ENCODE measurements around the gene DSCAM.
"Not testable (repeated sequence)": the region's sequence is repeated elsewhere in the genome, so short reads cannot be mapped to it uniquely, and the experiment has no call there.

DSCAM gene

DNA sequence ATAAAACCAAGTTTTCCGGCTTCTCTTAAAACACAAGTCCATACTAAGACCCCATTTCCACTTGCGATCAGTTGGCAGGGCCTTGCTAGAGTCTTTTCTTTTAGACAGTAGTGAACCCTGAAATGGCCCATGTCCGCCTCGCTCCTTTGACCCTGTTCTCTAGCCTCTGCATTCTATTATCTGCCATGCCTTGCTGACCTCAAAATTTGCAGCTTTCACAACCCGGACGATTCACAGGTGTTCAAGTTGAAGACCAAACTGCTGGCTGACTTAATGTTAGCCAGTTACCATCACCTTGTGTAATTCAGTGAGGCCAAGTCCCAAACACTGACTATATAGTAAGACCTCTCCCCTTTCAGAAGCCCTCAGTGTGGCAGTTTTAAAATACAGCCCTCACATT is 805.5 kb downstream of the DSCAM start:
- TF ChIP-seq, protein P1, sequence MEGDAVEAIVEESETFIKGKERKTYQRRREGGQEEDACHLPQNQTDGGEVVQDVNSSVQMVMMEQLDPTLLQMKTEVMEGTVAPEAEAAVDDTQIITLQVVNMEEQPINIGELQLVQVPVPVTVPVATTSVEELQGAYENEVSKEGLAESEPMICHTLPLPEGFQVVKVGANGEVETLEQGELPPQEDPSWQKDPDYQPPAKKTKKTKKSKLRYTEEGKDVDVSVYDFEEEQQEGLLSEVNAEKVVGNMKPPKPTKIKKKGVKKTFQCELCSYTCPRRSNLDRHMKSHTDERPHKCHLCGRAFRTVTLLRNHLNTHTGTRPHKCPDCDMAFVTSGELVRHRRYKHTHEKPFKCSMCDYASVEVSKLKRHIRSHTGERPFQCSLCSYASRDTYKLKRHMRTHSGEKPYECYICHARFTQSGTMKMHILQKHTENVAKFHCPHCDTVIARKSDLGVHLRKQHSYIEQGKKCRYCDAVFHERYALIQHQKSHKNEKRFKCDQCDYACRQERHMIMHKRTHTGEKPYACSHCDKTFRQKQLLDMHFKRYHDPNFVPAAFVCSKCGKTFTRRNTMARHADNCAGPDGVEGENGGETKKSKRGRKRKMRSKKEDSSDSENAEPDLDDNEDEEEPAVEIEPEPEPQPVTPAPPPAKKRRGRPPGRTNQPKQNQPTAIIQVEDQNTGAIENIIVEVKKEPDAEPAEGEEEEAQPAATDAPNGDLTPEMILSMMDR (conservative IDR thresholded peaks at IDR 0.05; ENCODE audit: low read depth, low read length): no peak
- H3K4me3 ChIP-seq (ENCODE audit: low read depth, low read length): no peak overlapping the region
- no peak for DNase-seq (ENCODE audit: low read depth)

- H3K4me3 ChIP-seq (ENCODE audit: low read depth, low read length); DNase-seq (ENCODE audit: low read depth): not testable (repeated sequence)
Observed at GRCh38 chr21:40033156-40033782, 813.7 kb downstream of the DSCAM start.

DNA sequence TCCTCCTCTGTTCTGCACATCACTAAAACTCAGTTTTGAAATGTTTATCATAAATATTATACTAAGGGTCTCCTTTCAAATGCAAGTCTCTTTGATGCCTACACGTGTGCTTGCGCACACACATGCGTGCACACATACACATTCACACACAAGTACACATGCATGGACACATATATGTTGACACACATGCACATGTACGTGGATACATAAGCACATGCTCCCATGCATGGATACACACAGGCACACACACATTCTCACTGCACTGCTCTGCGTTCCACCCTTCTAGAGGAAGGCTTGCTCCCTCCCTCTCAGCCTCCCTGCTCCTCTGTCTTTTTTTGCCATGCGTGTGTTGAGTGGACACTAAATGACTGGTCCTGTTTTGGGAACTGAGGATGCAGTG is 817.1 kb downstream of the DSCAM start:
- no peak overlapping the region for H3K4me3 ChIP-seq (ENCODE audit: low read depth, low read length)
- DNase-seq (ENCODE audit: low read depth): no peak
- TF ChIP-seq, protein P1 (conservative IDR thresholded peaks at IDR 0.05; ENCODE audit: low read depth, low read length): no peak

DNA sequence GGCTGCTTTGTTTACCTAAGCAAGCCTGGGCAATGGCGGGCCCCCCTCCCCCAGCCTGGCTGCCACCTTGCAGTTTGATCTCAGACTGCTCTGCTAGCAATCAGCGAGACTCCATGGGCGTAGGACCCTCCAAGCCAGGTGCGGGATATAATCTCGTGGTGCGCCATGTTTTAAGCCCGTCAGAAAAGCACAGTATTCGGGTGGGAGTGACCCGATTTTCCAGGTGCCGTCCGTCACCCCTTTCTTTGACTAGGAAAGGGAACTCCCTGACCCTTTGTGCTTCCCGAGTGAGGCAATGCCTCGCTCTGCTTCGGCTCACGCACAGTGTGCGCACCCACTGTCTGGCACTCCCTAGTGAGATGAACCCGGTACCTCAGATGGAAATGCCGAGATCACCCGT is 818.6 kb downstream of the DSCAM start:
- not testable (repeated sequence) for H3K4me3 ChIP-seq (ENCODE audit: low read depth, low read length); DNase-seq (ENCODE audit: low read depth)

- TF ChIP-seq, protein P1 (conservative IDR thresholded peaks at IDR 0.05; ENCODE audit: low read depth, low read length): no peak
- no peak overlapping the region for H3K4me3 ChIP-seq (ENCODE audit: low read depth, low read length)
- no peak for DNase-seq (ENCODE audit: low read depth)
Observed at GRCh38 chr21:40021558-40022351, 825.2 kb downstream of the DSCAM start.

- no peak overlapping the region for H3K4me3 ChIP-seq (ENCODE audit: low read depth, low read length)
- TF ChIP-seq, protein P1 (conservative IDR thresholded peaks at IDR 0.05; ENCODE audit: low read depth, low read length): no peak
- no peak for DNase-seq (ENCODE audit: low read depth)
Observed at GRCh38 chr21:40020651-40021050, 826.3 kb downstream of the DSCAM start.

DNA sequence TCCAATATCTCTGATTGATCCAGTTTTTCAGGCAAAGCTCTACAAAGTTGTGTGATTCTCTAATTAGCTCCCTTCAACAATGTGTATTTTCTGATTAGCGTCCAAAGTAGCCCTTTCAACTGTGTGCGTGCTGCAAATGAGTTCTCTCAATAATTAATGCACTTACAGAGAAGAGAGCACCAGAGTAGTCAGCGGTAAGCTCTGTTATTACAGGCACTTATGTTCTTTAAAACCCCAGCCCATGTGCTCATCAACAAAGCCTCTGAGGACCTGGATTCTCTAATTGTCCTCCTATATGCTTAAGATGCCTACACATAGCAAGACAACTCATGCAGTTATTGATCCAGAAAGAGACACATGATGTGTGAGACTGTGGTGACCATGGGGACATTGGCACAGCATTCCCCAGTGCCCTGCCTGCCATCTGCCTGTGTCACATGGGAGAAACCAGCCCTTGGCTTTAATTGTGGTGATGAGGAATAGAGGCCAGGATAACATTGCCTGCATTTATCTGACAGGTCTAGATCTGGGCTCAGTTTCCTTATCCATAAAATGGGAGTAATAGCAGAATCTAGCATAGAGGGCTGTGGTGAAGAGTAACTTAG is 828.0 kb downstream of the DSCAM start:
- no peak overlapping the region for H3K4me3 ChIP-seq (ENCODE audit: low read depth, low read length)
- TF ChIP-seq, protein P1 (conservative IDR thresholded peaks at IDR 0.05; ENCODE audit: low read depth, low read length): no peak
- DNase-seq (ENCODE audit: low read depth): no peak

- H3K4me3 ChIP-seq (ENCODE audit: low read depth, low read length): no peak overlapping the region
- no peak for DNase-seq (ENCODE audit: low read depth)
- TF ChIP-seq, protein P1 (conservative IDR thresholded peaks at IDR 0.05; ENCODE audit: low read depth, low read length): no peak
Observed at GRCh38 chr21:40016667-40017066, 830.3 kb downstream of the DSCAM start.
